Daoy (cell line): ENCODE results near the gene GNG7. TPM values are rescaled to one million over a fixed set of nuclear protein-coding genes. Genes with fewer than 3 reads are reported as not detected.
"Not testable (repeated sequence)": the region's sequence is repeated elsewhere in the genome, so short reads cannot be mapped to it uniquely, and the experiment has no call there.

Experiments used
- DNase-seq: peaks from one replicate; pipeline ENCODE4 v3.0.0-alpha.2; 2015; ENCODE audit warnings: low read depth
- total RNA-seq: library from RNA; depleted of rRNA; stranded (reverse); fragments of >200 nt; shearing (Covaris generic); gene quantifications from 2 replicates; pipeline ENCODE4 v1.2.3, GENCODE V29; 2014

The GNG7 gene
- total RNA-seq, 1 experiment from 2014 or later, result 0.23 TPM

GRCh38 chr19:2622371-2622961 lies 80.0 kb downstream of the GNG7 start:
- DNase-seq, result not testable (repeated sequence)

GRCh38 chr19:2619076-2619475 lies 83.4 kb downstream of the GNG7 start:
- DNase-seq, result no peak

- DNase-seq, result peak; percentile 89
Observed at GRCh38 chr19:2618611-2619010, 83.9 kb downstream of the GNG7 start.

GRCh38 chr19:2617393-2618165 lies 84.9 kb downstream of the GNG7 start:
- no peak for DNase-seq

- DNase-seq, result no peak
Observed at GRCh38 chr19:2616741-2617392, 85.6 kb downstream of the GNG7 start.

- DNase-seq, result no peak
Observed at GRCh38 chr19:2615782-2616181, 86.7 kb downstream of the GNG7 start.

GRCh38 chr19:2613507-2614295 lies 88.8 kb downstream of the GNG7 start:
- peak; percentile 46 for DNase-seq

GRCh38 chr19:2612619-2613249 lies 89.8 kb downstream of the GNG7 start:
- no peak for DNase-seq

- no peak for DNase-seq
Observed at GRCh38 chr19:2611483-2612464, 90.7 kb downstream of the GNG7 start.

- DNase-seq, result peak; percentile 96
Observed at GRCh38 chr19:2610637-2611482, 91.6 kb downstream of the GNG7 start.

- DNase-seq, result no peak
Observed at GRCh38 chr19:2609389-2610116, 92.9 kb downstream of the GNG7 start.

GRCh38 chr19:2609034-2609388 lies 93.5 kb downstream of the GNG7 start:
- not testable (repeated sequence) for DNase-seq

- no peak for DNase-seq
Observed at GRCh38 chr19:2608602-2608922, 93.9 kb downstream of the GNG7 start.

- no peak for DNase-seq
Observed at GRCh38 chr19:2607712-2608601, 94.5 kb downstream of the GNG7 start.

GRCh38 chr19:2606774-2607173 lies 95.7 kb downstream of the GNG7 start:
- DNase-seq, result not testable (repeated sequence)

- peak; percentile 62 for DNase-seq
Observed at GRCh38 chr19:2605889-2606288, 96.6 kb downstream of the GNG7 start.

GRCh38 chr19:2604747-2605329 lies 97.7 kb downstream of the GNG7 start:
- DNase-seq, result no peak

- DNase-seq, result peak; percentile 52
Observed at GRCh38 chr19:2603334-2603733, 99.2 kb downstream of the GNG7 start.
